CD14-positive monocyte (primary cell): Measurements from ENCODE around the gene ALDH2. TPM values are rescaled to one million over a fixed set of nuclear protein-coding genes. Genes with fewer than 3 reads are reported as not detected.

Source experiments
- DNase-seq, 3 donors: peaks; one replicate each; pipeline ENCODE4 v3.0.0-alpha.2; 2011 to 2022
- H2AFZ ChIP-seq: 2 replicates; pipeline ENCODE4 v1.6.0; 2012; ENCODE audit warnings: mild to moderate bottlenecking, low read depth, low read length, inconsistent platforms; ENCODE audit not compliant: insufficient read depth, poor library complexity, severe bottlenecking
- H3K27ac ChIP-seq, 2 donors: 1 replicate in 1 of 2; 2 replicates in 1 of 2; pipeline ENCODE4 v1.5.1; 2012 to 2013; ENCODE audit warnings: low read length in 2 of 2, control low read depth in 1 of 2, inconsistent platforms in 1 of 2, low read depth in 1 of 2, mild to moderate bottlenecking in 1 of 2
- H3K27me3 ChIP-seq, 2 donors: one replicate each; pipeline versions ENCODE4 v1.6.0 to v1.6.1; 2011 to 2013; ENCODE audit warnings: low read length in 2 of 2; ENCODE audit not compliant: control insufficient read depth in 2 of 2, insufficient read depth in 2 of 2
- H3K36me3 ChIP-seq, 2 donors: replicated peaks in 1 of 2; 1 replicate in 1 of 2; 2 replicates in 1 of 2; pipeline versions ENCODE4 v1.5.1 to v1.6.1; 2012 to 2013; ENCODE audit warnings: low read length in 2 of 2, control low read depth in 1 of 2, inconsistent platforms in 1 of 2, mild to moderate bottlenecking in 1 of 2; ENCODE audit not compliant: insufficient read depth in 2 of 2, control insufficient read depth in 1 of 2
- H3K4me1 ChIP-seq, 2 donors: 1 replicate in 1 of 2; 2 replicates in 1 of 2; pipeline versions ENCODE4 v1.5.1 to v1.6.1; 2012 to 2013; ENCODE audit warnings: low read length in 2 of 2, control low read depth in 1 of 2, inconsistent platforms in 1 of 2, mild to moderate bottlenecking in 1 of 2, moderate library complexity in 1 of 2; ENCODE audit not compliant: insufficient read depth in 2 of 2, control insufficient read depth in 1 of 2
- H3K4me2 ChIP-seq: replicated peaks from 2 replicates; pipeline ENCODE3; 2012; ENCODE audit warnings: low read length, moderate library complexity, mild to moderate bottlenecking; ENCODE audit not compliant: poor library complexity, severe bottlenecking; ENCODE audit errors: extremely low read depth
- H3K4me3 ChIP-seq, 3 experiments: fragments of 200-600 bp in 1 of 3; sonication (generic) in 1 of 3; replicated peaks in 1 of 3; 1 replicate in 2 of 3; 2 replicates in 1 of 3; pipeline ENCODE4 v1.5.1; 2011 to 2013; ENCODE audit warnings: low read length in 3 of 3, mild to moderate bottlenecking in 3 of 3, control low read depth in 2 of 3, low read depth in 2 of 3, inconsistent platforms in 1 of 3, moderate library complexity in 1 of 3
- H3K79me2 ChIP-seq: 2 replicates; pipeline ENCODE4 v1.6.0; 2012; ENCODE audit warnings: mild to moderate bottlenecking, control low read depth, inconsistent platforms, low read length, moderate library complexity; ENCODE audit not compliant: insufficient read depth
- H3K9ac ChIP-seq: 2 replicates; pipeline ENCODE4 v1.6.0; 2017; ENCODE audit warnings: low read length, mild to moderate bottlenecking; ENCODE audit not compliant: insufficient read depth, poor library complexity, severe bottlenecking
- H3K9me3 ChIP-seq, 2 donors: replicated peaks in 1 of 2; 1 replicate in 1 of 2; 2 replicates in 1 of 2; pipeline versions ENCODE4 v1.5.1 to v1.6.1; 2012 to 2013; ENCODE audit warnings: low read length in 2 of 2, control low read depth in 1 of 2; ENCODE audit not compliant: control insufficient read depth in 1 of 2, insufficient read depth in 1 of 2
- H4K20me1 ChIP-seq: 2 replicates; pipeline ENCODE4 v1.6.0; 2012; ENCODE audit warnings: mild to moderate bottlenecking, low read length, control low read depth, moderate library complexity; ENCODE audit not compliant: insufficient read depth
- H3K27ac Mint-ChIP-seq, 7 donors: one replicate each; pipeline ENCODE4 v1.8.0; 2020; ENCODE audit warnings: mild to moderate bottlenecking in 7 of 7, mixed read lengths in 7 of 7, moderate library complexity in 6 of 7, inconsistent platforms in 2 of 7
- H3K27me3 Mint-ChIP-seq, 3 donors: one replicate each; pipeline ENCODE4 v1.8.0; 2021 to 2022; ENCODE audit warnings: low read depth in 3 of 3, mild to moderate bottlenecking in 3 of 3, mixed read lengths in 3 of 3, moderate library complexity in 3 of 3, inconsistent platforms in 1 of 3
- H3K36me3 Mint-ChIP-seq, 2 donors: one replicate each; pipeline ENCODE4 v1.8.0; 2020; ENCODE audit warnings: mixed read lengths in 2 of 2, inconsistent platforms in 1 of 2, mild to moderate bottlenecking in 1 of 2
- H3K4me1 Mint-ChIP-seq: one replicate; pipeline ENCODE4 v1.8.0; 2020; ENCODE audit warnings: mild to moderate bottlenecking, mixed read lengths
- H3K4me3 Mint-ChIP-seq, 2 donors: one replicate each; pipeline ENCODE4 v1.8.0; 2020; ENCODE audit warnings: mild to moderate bottlenecking in 2 of 2, mixed read lengths in 2 of 2, moderate library complexity in 1 of 2
- H3K9me3 Mint-ChIP-seq, 7 donors: one replicate each; pipeline ENCODE4 v1.8.0; 2020 to 2022; ENCODE audit warnings: mixed read lengths in 7 of 7, mild to moderate bottlenecking in 6 of 7, moderate library complexity in 6 of 7, inconsistent platforms in 2 of 7
- WGBS: methylation state at CpG from one replicate; pipeline ENCODE4 v1.1.5; 2013; ENCODE audit warnings: missing lambda C conversion rate; ENCODE audit not compliant: insufficient coverage; 5-methylcytosine and 5-hydroxymethylcytosine counted together
- intact Hi-C, 2 donors: fragments of 100-400 bp; cut with micrococcal nuclease; formaldehyde crosslinking; loops; one replicate each; pipeline versions ENCODE4 v1.15.0 to v1.15.1; 2023
- polyA plus RNA-seq, 3 donors: library from polyadenylated mRNA; depleted of rRNA in 1 of 3; unstranded in 2 of 3; stranded (reverse) in 1 of 3; fragments of 300-500 nt in 2 of 3; fragments of >200 nt in 1 of 3; fragmentation: Illumina TruSeq in 2 of 3; gene quantifications; 1 replicate in 2 of 3; 2 replicates in 1 of 3; pipeline ENCODE4 v1.2.3, GENCODE V29; 2012 to 2021
- TF ChIP-seq, protein P1 (sequence below): fragments of 200-600 bp; IDR thresholded peaks from one replicate; pipeline ENCODE4 v1.8.0; 2022; ENCODE audit warnings: antibody characterized with exemption, mild to moderate bottlenecking

ALDH2 gene
- polyA plus RNA-seq, 3 donors: 272 to 404 (median 384) TPM

GRCh38 chr12:111784953-111785352, 18.2 kb downstream of the ALDH2 start:
- H3K4me3 ChIP-seq: no peak overlapping the region
- no peak overlapping the region for H3K9ac ChIP-seq
- peaks cover 2 to 10% (median 7%) of the 10 kb centered on the region in 7 donors for H3K9me3 Mint-ChIP-seq
- peak overlapping the region in 2 of 7 donors; percentile 69 to 71 for H3K27ac Mint-ChIP-seq
- H3K36me3 Mint-ChIP-seq: peaks cover 75 to 98% of the 10 kb centered on the region in 2 donors
- peaks cover 73 to 89% of the 10 kb centered on the region in 2 donors for H3K36me3 ChIP-seq
- no peak overlapping the region for H3K27ac ChIP-seq
- no peak overlapping the region for H3K4me2 ChIP-seq
- H3K9me3 ChIP-seq: peaks cover 0 to 5% of the 10 kb centered on the region in 2 donors
- DNase-seq: no peak
- peaks cover 9 to 11% of the 10 kb centered on the region in 2 donors for H3K4me1 ChIP-seq
- peak overlapping the region in 1 of 2 donors; percentile 16 for H3K4me3 Mint-ChIP-seq
- peaks cover 22% of the 10 kb centered on the region for H3K79me2 ChIP-seq
- intact Hi-C loops: loop anchor here in 1 of 2 donors (5.0 kb wide), 1 partner anchor 33 kb away; no protein-coding TSS in a partner anchor
- H3K27me3 ChIP-seq: no peaks in the 10 kb centered on the region
- peaks cover 29% of the 10 kb centered on the region for H4K20me1 ChIP-seq
- no peak overlapping the region for H2AFZ ChIP-seq
- H3K27me3 Mint-ChIP-seq: no peaks in the 10 kb centered on the region
- peaks cover 13% of the 10 kb centered on the region for H3K4me1 Mint-ChIP-seq
- 100% methylated on average over 1 of the region's 4 CpGs for WGBS
- TF ChIP-seq, protein P1, sequence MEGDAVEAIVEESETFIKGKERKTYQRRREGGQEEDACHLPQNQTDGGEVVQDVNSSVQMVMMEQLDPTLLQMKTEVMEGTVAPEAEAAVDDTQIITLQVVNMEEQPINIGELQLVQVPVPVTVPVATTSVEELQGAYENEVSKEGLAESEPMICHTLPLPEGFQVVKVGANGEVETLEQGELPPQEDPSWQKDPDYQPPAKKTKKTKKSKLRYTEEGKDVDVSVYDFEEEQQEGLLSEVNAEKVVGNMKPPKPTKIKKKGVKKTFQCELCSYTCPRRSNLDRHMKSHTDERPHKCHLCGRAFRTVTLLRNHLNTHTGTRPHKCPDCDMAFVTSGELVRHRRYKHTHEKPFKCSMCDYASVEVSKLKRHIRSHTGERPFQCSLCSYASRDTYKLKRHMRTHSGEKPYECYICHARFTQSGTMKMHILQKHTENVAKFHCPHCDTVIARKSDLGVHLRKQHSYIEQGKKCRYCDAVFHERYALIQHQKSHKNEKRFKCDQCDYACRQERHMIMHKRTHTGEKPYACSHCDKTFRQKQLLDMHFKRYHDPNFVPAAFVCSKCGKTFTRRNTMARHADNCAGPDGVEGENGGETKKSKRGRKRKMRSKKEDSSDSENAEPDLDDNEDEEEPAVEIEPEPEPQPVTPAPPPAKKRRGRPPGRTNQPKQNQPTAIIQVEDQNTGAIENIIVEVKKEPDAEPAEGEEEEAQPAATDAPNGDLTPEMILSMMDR: no peak

GRCh38 chr12:111785651-111786050, 18.9 kb downstream of the ALDH2 start:
- Histone ChIP-seq H3K36me3 (peaks cover 80 to 96% of the 10 kb centered on the region in 2 donors), H3K27me3 (no peaks in the 10 kb centered on the region), H3K79me2 (peaks cover 15% of the 10 kb centered on the region), H3K9me3 (peaks cover 0 to 5% of the 10 kb centered on the region in 2 donors), H3K4me1 (peaks cover 2 to 4% of the 10 kb centered on the region in 2 donors), H4K20me1 (peaks cover 36% of the 10 kb centered on the region), H3K4me3 (no peak overlapping the region), H3K9ac (no peak overlapping the region), H3K27ac (no peak overlapping the region), H2AFZ (no peak overlapping the region), H3K4me2 (no peak overlapping the region)
- intact Hi-C loops: loop anchor here in 1 of 2 donors (5.0 kb wide), 1 partner anchor 33 kb away; no protein-coding TSS in a partner anchor
- H3K9me3 Mint-ChIP-seq: peaks cover 2 to 8% (median 6%) of the 10 kb centered on the region in 7 donors
- peaks cover 76 to 98% of the 10 kb centered on the region in 2 donors for H3K36me3 Mint-ChIP-seq
- peak overlapping the region in 2 of 7 donors; percentile 42 to 69 for H3K27ac Mint-ChIP-seq
- no peak for DNase-seq
- TF ChIP-seq, protein P1: no peak
- no peaks in the 10 kb centered on the region for H3K27me3 Mint-ChIP-seq
- no peak overlapping the region for H3K4me3 Mint-ChIP-seq
- peaks cover 6% of the 10 kb centered on the region for H3K4me1 Mint-ChIP-seq
- whole genome bisulfite sequencing: no CpG with 5 or more reads among the region's 2 CpGs
